HTERT RPE-1 (cell line): ENCODE measurements around the gene TPCN2.
"Not testable (repeated sequence)": the region's sequence is repeated elsewhere in the genome, so short reads cannot be mapped to it uniquely, and the experiment has no call there.

ENCODE experiments used
- in situ Hi-C: fragments of 300-500 bp; cut with MboI; formaldehyde crosslinking; loops from 4 replicates; pipeline ENCODE4 v1.14.3; 2020; ENCODE audit warnings: low sequenced_read_pairs

Gene TPCN2

GRCh38 chr11:69122630-69123431 lies 74.1 kb downstream of the TPCN2 start:
- in situ Hi-C loops: loop anchor here (25.0 kb wide), 1 partner anchor 539 kb away; no protein-coding TSS in a partner anchor

GRCh38 chr11:69123593-69124545 lies 75.1 kb downstream of the TPCN2 start:
- in situ Hi-C loops: loop anchor here (25.0 kb wide), 1 partner anchor 538 kb away; no protein-coding TSS in a partner anchor

- in situ Hi-C loops: no loop called here
Measured at GRCh38 chr11:69125861-69126260, 77.1 kb downstream of the TPCN2 start.

- in situ Hi-C loops: no loop called here
Measured at GRCh38 chr11:69126286-69126685, 77.6 kb downstream of the TPCN2 start.

- in situ Hi-C loops: no loop called here
Measured at GRCh38 chr11:69127081-69127850, 78.5 kb downstream of the TPCN2 start.

- in situ Hi-C loops: no loop called here
Measured at GRCh38 chr11:69127884-69128283, 79.2 kb downstream of the TPCN2 start.

GRCh38 chr11:69129053-69129452 lies 80.3 kb downstream of the TPCN2 start:
- in situ Hi-C loops: no loop called here

- in situ Hi-C loops: no loop called here
Measured at GRCh38 chr11:69129647-69130046, 80.9 kb downstream of the TPCN2 start.

GRCh38 chr11:69130654-69131053 lies 81.9 kb downstream of the TPCN2 start:
- in situ Hi-C loops: no loop called here

- in situ Hi-C loops: no loop called here
Measured at GRCh38 chr11:69131121-69131566, 82.4 kb downstream of the TPCN2 start.

- in situ Hi-C loops: no loop called here
Measured at GRCh38 chr11:69131644-69132300, 83.0 kb downstream of the TPCN2 start.

GRCh38 chr11:69132301-69132670 lies 83.6 kb downstream of the TPCN2 start:
- in situ Hi-C loops: no loop called here

GRCh38 chr11:69133251-69133650 lies 84.5 kb downstream of the TPCN2 start:
- in situ Hi-C loops: no loop called here

GRCh38 chr11:69134182-69134581 lies 85.5 kb downstream of the TPCN2 start:
- in situ Hi-C loops: not testable (repeated sequence)

- in situ Hi-C loops: no loop called here
Measured at GRCh38 chr11:69134957-69135356, 86.2 kb downstream of the TPCN2 start.

GRCh38 chr11:69135420-69136363 lies 87.0 kb downstream of the TPCN2 start:
- in situ Hi-C loops: no loop called here

- in situ Hi-C loops: no loop called here
Measured at GRCh38 chr11:69136471-69136870, 87.7 kb downstream of the TPCN2 start.

- in situ Hi-C loops: no loop called here
Measured at GRCh38 chr11:69137151-69137844, 88.6 kb downstream of the TPCN2 start.

GRCh38 chr11:69138265-69138664 lies 89.5 kb downstream of the TPCN2 start:
- in situ Hi-C loops: no loop called here
